AML-193 (cell line): ENCODE measurements around the gene ZNF710.
"Not testable (repeated sequence)": the region's sequence is repeated elsewhere in the genome, so short reads cannot be mapped to it uniquely, and the experiment has no call there.

Experiments
- DNase-seq, 2 experiments: peaks; one replicate each; lab custom pipeline; 2025; lab: John Stamatoyannopoulos, UW

Gene ZNF710, protein sequence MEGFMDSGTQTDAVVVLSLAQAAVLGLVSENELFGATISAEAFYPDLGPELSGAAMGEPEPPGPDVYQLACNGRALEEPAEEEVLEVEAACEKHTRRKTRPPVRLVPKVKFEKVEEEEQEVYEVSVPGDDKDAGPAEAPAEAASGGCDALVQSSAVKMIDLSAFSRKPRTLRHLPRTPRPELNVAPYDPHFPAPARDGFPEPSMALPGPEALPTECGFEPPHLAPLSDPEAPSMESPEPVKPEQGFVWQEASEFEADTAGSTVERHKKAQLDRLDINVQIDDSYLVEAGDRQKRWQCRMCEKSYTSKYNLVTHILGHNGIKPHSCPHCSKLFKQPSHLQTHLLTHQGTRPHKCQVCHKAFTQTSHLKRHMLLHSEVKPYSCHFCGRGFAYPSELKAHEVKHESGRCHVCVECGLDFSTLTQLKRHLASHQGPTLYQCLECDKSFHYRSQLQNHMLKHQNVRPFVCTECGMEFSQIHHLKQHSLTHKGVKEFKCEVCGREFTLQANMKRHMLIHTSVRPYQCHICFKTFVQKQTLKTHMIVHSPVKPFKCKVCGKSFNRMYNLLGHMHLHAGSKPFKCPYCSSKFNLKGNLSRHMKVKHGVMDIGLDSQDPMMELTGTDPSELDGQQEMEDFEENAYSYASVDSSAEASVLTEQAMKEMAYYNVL

DNA sequence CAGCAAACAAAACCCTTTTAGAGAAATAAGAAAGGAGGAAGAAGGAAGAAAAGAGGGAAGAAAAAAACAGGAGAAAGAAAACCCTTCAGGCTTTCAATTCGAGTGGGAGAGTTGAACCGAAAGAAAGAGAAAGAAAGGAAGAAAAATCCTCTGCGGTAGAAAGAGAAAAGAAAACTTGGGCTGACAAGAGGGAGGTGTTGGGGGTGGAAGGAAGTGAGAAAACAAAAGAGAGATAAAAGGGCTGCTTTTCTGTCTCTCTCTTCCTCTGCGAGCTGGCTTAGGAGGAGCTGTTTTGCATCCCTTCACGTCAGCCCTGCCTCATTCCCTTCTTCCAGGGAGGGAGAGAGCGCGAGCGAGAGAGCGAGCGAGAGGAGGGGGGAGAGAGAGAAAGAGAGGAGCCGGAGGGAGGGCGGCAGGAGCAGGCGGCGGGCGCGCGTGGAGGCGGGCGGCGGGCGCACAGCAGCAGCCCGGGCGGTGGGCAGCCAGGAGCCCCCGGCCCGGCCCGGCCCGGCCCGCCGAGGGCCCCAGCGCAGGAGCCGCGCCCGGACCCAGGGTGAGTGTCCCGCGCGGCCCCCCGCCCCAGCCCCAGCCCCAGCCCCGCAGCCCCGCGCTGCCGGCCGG is at the start of gene ZNF710:
Gene ZNF710, plus strand, starts transcription at position 263 of the 621 bp plus-strand sequence. CDS start 65,814 bp downstream, outside the sequence.
- DNase-seq, result no peak

DNA sequence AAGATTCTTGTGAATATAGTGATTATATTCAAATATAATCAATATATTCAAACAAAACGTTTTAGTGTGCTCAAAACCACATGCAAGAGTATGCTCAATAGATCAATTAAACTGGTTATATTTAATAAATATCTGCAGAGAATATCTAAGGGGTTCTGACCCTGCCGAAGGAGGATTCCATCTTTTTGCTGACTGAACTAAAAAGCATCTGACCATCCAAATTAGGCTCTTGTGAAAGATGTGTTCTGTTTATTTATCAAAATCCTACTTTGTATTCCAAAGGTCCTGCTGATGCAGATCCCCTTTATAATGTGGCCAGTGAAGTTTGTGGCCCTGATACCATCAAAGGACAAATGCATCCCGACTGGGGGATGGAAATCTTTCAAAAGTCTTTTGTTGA is 46.6 kb upstream of the ZNF710 start:
- no peak for DNase-seq

DNA sequence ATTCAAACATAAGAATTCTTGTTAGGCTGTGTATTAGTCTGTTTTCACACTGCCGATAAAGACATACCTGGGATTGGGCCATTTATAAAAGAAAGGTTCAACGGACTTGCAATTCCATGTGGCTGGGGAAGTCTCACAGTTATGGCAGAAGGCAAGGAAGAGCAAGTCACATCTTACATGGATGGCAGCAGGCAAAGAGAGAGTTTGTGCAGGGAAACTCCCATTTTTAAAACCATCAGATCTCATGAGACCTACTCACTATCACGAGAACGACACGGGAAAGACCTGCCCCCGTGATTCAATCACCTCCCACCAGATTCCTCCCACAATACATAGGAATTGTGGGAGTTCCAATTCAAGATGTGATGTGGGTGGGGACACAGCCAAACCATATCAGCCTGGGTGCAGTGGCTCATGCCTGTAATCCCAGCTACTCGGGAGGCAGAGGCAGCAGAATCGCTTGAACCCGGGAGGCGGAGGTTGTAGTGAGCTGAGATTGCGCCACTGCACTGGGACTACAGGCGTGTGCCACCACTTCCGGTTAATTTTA is 45.6 kb upstream of the ZNF710 start:
- not testable (repeated sequence) for DNase-seq

DNA sequence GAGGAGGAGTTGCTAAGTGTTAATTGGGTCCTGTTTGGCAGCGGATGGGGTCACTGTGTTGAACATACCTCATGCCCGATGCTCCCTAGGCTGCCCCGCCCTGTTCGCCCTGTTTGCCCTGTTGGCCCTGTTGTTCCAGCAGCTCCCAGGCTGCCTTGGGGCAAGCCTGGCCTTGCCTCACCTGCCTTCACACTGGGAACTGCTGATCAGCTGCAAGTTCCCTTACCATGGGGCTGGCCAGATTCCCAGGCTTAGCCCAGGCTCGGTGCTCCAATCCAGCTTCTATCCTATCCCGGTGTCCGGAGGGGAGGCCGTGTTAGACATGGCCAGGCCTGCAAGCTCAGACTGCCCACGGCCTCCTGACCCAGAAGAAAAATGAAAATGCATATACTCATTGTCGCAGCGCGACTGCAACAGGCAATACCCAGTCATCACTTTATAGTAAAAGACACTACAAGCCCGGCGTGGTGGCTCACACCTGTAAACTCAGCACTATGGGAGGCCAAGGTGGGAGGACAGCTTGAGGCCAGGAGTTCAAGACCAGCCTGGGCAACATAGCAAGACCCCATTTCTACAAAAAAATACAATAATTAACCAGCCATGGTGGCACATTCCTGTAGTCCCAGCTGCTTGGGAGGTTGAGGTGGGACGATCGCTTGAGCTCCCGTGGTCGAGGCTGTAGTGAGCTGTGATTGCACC is 42.9 kb upstream of the ZNF710 start:
- DNase-seq, result no peak

DNA sequence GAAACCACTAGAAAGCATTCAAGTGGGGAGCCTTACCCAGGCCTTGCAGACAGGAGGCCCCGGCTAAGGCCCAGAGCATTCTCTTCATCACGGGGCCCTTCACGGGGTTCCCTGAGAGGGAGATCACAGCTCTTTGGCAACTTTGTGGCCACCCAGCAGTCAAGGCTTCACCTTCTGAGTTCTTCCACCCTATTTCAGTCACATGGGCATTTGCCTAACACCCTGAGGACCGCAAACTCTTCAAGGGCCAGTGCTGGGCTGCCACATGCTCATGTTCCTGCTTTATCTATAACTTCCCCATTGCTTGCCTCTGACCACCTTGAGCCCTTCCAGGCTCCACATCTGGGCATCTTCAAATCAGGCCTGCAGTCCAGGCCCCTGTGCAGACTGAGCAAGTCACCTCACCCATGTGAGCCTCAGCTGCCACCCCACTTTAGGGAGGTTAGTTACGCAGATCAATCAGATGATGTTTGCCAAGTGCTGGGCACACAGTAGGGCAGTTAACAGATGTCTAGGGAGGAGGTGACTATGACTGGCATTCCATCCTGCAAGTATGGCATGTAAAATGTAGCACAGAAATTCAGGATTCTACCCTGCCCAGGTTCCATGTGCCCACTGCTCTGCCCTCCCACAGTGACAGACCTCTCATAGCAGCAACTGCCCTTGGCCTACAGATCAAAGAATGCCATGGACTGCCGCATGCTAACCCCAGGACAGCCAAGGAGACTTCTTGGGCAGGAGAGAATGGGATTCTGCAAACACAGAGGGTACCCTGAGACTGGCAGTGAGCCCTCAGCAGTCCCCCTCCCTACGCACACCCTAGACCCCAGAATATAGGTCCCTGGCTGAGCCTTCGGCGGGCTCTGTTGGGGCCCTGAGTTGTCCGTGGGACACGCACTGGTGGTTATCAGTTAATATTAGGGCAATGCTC is 37.6 kb upstream of the ZNF710 start:
- peak; percentile 92 to 93 for DNase-seq

DNA sequence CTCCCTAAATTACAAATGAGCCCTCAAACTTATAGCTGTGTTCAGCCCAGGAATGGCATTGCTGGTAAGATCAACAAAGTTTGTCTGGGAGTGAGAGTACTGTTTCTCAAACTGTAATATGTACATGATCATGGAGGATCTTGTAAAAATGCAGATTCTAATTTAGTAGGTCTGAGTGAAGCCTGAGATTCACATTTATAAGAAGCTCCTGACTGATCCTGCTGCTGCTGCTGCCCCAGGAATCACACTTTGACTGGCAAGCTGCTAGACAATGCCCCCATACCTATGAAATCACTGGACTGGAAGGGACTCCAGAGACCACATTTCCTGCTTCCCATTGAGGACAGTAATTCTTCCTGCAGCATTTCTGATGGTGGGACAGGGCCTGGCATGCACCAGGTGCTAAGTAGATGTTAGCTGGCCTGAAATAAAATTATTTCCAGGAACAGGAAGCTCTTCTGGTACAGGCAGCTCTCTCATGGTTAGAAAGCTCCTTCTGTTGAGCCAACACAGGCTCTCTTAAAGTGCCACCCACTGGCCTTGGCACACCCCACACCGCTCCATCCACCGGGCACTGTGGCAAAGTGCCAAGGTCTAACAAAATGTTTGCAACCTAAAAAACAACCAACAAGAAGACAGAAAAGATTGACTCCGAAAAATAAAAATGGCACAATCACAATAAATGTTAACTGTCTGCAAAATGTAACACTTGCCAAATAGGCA is 36.7 kb upstream of the ZNF710 start:
- DNase-seq, result peak in 1 of 2 experiments; percentile 7

DNA sequence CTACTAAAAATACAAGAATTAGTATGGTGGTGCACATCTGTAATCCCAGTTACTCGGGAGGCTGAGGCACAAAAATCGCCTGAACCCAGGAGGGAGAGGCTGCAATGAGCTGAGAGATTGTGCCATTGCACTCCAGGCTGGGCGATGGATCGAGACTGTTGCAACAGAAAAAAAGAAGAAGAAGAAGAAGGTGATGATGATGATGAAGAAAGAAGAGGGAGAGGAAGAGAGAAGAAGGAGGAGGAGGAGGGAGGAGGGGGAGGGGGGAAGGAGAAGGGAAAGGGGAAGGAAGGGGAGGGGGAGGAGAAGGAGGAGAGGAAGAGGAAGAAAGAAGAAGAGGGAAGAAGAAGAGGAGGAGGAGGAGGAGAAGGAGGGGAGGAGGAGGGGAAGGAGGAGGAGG is 33.2 kb upstream of the ZNF710 start:
- DNase-seq, result peak; percentile 27 to 31

DNA sequence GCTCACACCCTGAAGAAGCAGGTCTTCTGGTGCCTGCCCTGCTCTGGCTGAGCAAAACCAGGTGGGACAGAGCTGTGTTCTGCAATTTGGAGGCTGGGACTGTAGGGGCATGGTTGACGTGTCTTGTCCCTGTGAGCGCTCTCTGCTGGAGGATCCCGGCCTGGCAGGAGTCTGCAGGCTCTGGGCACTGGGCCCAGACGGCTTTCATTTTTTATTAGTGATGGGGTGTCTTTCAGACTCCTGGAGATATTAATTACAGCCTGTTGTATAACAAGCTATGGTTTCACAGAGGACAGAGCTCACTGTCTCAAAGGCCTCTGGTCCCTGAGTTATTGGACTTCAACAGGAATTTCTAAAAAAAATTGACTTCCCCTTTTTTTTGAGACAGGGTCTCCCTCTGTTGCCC is 29.5 kb upstream of the ZNF710 start:
- DNase-seq, result peak; percentile 26 to 51

DNA sequence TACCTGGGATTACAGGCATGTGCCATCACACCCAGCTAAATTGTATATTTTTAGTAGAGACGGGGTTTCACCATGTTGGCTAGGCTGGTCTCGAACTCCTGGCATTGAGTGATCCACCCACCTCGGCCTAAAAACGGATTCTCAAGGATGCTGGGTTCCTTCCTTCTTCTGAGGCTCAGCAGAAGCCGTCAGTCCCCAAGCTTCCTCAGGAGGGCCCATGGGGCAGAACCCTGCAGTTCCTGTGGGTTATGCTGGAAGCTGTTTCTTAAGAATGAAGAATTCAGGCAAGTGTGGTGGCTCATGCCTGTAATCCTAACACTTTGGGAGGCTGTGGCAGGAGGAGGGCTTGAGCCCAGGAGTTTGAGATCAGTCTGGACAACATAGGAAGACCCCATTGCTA is 29.0 kb upstream of the ZNF710 start:
- peak; percentile 17 to 18 for DNase-seq

DNA sequence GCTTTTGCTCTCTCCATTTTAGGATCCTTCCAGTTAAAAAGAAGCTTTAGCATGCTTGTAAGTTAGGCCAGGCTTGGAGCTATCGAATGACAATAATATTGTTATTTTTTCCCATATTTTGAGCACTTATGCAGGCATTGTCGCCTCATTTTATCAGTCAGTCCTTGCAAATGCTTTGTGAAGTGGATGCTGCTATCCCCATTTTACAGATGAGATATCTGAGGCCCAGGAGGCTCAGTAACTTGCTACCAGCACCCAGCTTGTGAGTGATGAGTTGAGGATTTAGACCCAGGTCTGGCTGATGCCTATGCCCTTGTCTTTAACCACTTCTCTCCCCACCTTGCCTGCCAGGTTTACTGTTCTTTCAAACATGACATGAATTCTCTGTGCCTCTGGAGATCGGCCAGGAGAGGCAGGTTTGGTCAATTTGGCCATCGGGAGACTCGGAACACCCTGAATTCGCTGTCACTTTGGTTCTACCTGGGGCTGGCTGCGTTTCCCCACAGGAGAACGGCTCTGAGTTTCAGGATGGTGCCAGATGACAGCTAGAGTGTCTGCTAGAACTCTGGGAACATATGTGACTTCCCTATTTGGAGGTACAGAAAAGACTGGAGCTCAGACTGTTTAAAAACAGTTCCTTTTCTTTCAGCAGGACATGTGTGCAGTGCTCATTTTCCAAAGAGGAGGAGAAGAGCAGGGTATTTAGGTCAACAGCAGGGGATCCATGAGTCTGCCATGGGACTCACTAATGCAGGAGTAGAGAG is 25.5 kb upstream of the ZNF710 start:
- peak in 1 of 2 experiments; percentile 21 for DNase-seq

DNA sequence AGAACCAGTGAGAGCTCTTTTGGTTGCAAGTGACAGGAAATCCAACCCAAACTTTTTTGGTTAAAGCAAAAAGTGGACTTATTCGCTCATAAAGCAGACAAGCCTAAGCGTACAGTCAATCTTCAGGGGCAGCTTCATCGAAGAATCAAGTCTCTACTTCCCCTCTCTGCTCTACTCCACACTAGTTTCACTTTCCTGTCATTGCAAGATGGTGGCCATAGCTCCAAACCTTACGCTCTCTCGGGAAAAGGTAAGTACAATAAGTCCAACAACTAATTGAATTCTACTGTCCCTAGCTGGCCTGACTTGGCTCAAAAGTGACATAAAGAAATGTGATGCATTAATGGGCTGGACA is 24.9 kb upstream of the ZNF710 start:
- DNase-seq, result no peak

DNA sequence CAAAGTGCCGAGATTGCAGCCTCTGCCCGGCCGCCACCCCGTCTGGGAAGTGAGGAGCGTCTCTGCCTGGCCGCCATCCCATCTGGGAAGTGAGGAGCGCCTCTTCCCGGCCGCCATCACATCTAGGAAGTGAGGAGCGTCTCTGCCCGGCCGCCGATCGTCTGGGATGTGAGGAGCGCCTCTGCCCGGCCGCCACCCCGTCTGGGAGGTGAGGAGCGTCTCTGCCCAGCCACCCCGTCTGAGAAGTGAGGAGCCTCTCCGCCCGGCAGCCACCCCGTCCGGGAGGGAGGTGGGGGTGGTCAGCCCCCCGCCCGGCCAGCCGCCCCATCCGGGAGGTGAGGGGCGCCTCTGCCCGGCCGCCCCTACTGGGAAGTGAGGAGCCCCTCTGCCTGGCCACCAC is 23.3 kb upstream of the ZNF710 start:
- not testable (repeated sequence) for DNase-seq

DNA sequence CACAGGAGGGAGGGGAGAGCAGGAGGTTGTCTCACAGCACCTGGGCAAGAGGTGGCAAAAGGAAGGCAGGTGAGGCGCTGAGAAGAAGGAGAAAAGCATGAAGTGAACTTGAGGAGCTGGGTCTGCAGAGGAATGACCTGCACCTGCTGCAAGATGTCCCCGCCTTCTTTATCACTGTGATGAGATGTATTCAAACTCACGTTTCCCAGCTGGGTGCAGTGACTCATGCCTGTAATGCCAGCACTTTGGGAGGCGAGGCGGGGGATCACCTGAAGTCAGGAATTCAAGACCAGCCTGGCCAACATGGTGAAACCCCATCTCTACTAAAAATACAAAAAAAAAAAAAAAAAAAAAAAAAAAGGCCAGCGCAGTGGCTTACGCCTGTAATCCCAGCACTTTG is 22.2 kb upstream of the ZNF710 start:
- no peak for DNase-seq

DNA sequence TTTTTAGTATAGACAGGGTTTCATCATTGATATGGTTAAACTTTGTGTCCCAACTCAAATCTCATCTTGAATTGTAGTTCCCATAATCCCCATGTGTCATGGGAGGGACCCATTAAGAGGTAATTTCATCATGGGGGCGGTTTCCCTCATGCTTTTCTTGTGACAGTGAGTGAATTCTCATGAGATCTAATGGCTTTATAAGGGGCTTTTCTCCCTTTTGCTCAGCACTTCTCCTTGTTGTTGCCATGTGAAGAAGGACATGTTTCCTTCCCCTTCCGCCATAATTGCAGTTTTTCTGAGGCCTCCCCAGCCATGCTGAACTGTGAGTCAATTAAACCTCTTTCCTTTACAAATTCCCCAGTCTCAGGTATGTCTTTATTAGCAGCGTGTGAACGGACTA is 20.2 kb upstream of the ZNF710 start:
- no peak for DNase-seq

DNA sequence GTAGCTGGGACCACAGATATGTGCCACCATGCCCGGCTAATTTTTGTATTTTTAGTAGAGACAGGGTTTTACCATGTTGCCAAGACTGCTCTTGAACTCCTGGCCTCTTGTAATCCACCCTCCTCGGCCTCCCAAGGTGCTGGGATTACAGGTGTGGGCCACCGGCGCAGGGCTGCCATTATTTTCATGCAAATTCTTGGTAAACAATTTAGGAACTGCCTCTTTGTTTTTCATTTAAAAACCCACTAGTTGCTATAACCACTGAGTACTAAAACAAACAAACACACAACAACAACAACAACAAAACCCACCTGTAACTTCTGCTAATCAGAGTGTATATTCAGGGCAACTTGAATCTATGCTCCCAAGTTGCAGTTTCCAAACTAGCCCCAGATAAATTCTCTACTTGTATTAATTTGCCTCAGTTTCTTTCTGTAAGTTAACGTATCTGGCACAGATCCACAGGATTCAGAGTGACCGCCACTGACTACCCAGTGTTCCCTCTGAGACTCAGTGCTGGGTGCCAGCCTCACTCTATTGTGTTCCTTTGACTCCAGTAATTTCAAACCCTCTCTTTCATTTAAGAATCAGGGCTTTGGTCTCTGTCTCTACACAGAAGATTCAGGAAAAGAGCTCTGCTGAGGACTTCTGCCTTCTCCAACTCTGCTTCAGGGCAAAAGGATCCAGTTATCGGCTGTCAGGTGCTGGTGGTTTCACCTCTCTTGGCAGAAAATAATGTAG is 18.6 kb upstream of the ZNF710 start:
- DNase-seq, result no peak

DNA sequence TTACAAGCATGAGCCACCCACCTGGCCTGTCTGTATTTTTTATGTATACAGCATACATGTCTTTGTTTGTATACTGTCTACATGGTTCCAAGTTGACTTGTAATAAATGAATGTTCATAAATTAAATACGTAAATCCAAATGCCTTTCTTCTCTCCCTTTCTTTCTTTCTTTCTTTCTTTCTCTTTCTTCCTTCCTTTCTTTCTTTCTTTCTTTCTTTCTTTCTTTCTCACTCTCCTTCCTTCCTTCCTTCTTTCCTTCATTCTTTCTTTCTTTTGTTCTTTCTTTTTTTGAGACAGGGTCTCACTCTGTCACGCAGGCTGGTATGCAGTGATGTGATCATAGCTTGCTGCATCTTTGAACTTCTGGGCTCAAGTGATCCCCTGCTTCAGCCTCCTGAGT is 17.1 kb upstream of the ZNF710 start:
- no peak for DNase-seq

DNA sequence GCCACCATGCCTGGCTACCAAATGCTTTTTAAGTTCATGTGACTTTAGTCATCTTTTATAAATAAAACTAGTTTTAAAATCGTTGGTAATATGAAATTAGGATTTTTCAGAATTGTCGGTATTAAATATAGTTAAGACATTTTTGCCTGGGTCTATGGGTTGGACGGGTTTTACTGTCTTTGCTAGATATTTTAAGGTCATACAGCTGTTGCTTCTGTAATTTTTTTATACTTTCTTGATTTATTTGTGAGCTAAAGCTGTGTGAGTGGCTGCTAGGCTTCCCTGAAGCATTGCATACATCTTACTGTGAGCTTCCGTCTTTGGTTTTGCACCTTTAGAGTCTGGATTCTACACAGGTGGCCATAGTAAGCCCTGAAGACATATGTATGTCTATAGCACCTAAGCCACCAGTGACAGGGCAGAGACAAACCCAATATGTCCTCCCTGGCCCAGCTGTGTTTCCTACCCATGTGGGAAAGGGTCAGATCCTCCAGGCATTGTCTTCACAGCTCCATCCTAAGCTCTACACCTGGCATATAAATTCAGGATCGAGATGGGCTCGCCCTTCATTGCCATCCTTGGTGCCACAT is 16.6 kb upstream of the ZNF710 start:
- DNase-seq, result no peak

DNA sequence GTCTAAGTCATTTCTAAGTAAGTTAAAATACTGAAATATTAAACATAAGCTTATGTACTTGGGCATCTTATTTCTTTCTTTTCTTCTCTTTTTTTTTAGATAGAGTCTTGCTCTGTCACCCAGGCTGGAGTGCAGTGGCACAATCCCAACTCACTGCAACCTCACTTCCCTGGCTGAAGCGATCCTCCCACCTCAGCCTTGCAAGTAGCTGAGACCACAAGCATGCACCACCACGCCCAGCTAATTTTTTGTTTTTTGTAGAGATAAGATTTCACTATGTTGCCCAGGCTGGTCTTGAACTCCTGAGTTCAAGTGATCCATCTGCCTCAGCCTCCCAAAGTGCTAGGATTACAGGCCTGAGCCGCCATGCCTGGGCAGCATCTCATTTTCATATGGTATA is 16.0 kb upstream of the ZNF710 start:
- no peak for DNase-seq

DNA sequence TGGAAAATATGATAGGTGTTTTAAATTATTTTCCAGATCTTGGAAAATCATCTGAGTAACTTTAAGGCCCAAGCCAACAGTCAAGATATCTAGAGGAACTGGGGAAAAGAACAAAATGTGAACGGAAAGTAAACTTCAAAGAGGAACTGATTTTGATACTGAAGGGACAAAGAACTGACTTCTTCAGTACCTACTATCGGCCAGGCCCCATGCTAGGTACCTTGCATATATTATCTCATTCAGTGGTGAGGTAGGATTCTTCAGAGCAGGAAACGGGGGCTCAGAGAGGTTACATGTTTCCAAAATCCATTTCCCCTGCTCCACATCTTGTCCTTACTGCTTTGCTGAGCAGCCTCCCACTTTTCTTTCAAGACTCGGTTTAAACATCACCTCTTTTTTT is 9.8 kb upstream of the ZNF710 start:
- no peak for DNase-seq
